ENCODE data around the gene FHAD1.

DNA sequence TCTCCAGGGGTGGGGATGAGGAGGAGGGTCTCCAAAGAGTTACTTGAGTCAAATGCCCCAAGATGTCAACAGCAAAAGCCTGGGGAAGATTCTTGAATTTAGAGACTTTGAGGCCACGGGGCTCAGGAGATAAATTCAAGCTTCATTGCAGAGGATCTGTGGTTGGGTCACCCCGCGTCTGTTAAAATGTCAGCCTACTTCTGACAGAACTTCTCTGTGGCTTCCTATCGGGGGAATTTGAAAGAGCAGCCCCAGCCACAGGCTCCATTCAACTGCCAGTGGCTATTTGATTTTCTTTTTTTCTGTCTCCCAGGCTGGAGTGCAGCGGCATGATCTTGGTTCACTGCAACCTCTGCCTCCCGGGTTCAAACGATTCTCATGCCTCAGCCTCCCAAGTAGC, 100.2 kb downstream of the FHAD1 start:
- no peak for TF ChIP-seq CTCF (IDR thresholded peaks at IDR 0.05; ENCODE audit: extremely low read depth in 1 of 2, insufficient read depth in 1 of 2, low read depth in 1 of 2, low read length in 2 of 2)
- no peak for TF ChIP-seq MYC (IDR thresholded peaks at IDR 0.05; ENCODE audit: low read depth, low read length)
- no peak for TF ChIP-seq EZH2 (IDR thresholded peaks at IDR 0.05; ENCODE audit: borderline replicate concordance, low read depth, low read length, severe bottlenecking)
- no peak for TF ChIP-seq JUN (IDR thresholded peaks at IDR 0.05; ENCODE audit: borderline replicate concordance, insufficient read depth, insufficient read length, low read depth)
- no peak for TF ChIP-seq POLR2AphosphoS5 (IDR thresholded peaks at IDR 0.05; ENCODE audit: insufficient read depth, low read depth, low read length)

Data from endothelial cell of umbilical vein (primary cell).